Gastroesophageal sphincter (tissue), 4 donors: ENCODE measurements around the gene OST4. TPM values are rescaled to one million over a fixed set of nuclear protein-coding genes. Genes with fewer than 3 reads are reported as not detected.

Experiments used
- ATAC-seq: fragments of 150-250 bp; one replicate; pipeline ENCODE4 v1.9.1; 2016; ENCODE audit warnings: mild to moderate bottlenecking, moderate library complexity
- H3K27ac ChIP-seq, 4 donors: fragments of 200-600 bp; sonication (generic) in 3 of 4; 1 replicate in 3 of 4; 2 replicates in 1 of 4; pipeline ENCODE4 v1.5.1; 2016 to 2019
- H3K27me3 ChIP-seq: fragments of 200-600 bp; sonication (generic); one replicate; pipeline ENCODE4 v1.5.1; 2019
- H3K36me3 ChIP-seq, 2 donors: fragments of 200-600 bp; sonication (generic); one replicate each; pipeline ENCODE4 v1.5.1; 2019; ENCODE audit warnings: control low read depth in 1 of 2
- H3K4me1 ChIP-seq, 3 donors: fragments of 200-600 bp; sonication (generic); 1 replicate in 2 of 3; 2 replicates in 1 of 3; pipeline ENCODE4 v1.5.1; 2016 to 2019; ENCODE audit warnings: control low read depth in 2 of 3
- H3K4me3 ChIP-seq, 2 donors: fragments of 200-600 bp; sonication (generic); one replicate each; pipeline ENCODE4 v1.5.1; 2019; ENCODE audit warnings: mild to moderate bottlenecking in 1 of 2, moderate library complexity in 1 of 2
- H3K9me3 ChIP-seq, 3 donors: fragments of 200-600 bp; sonication (generic); one replicate each; pipeline ENCODE4 v1.5.1; 2017 to 2019; ENCODE audit warnings: control low read depth in 2 of 3
- CTCF ChIP-seq, 4 experiments: fragments of 200-600 bp in 2 of 4; fragments of 450-650 bp in 2 of 4; sonication (generic) in 1 of 4; IDR thresholded peaks; one replicate each; pipeline ENCODE4 v1.5.1; 2017 to 2019; ENCODE audit warnings: antibody characterized with exemption in 4 of 4, mild to moderate bottlenecking in 2 of 4, moderate library complexity in 2 of 4
- EP300 ChIP-seq: sonication (generic); formaldehyde crosslinking; IDR thresholded peaks from one replicate; pipeline ENCODE4 v1.6.1; 2017; ENCODE audit warnings: antibody characterized with exemption, mild to moderate bottlenecking
- POLR2A ChIP-seq, 2 donors: fragments of 450-650 bp; IDR thresholded peaks; one replicate each; pipeline ENCODE4 v1.6.1; 2017; ENCODE audit warnings: antibody characterized with exemption in 2 of 2, mild to moderate bottlenecking in 2 of 2, moderate library complexity in 1 of 2
- POLR2AphosphoS5 ChIP-seq: sonication (generic); formaldehyde crosslinking; IDR thresholded peaks from one replicate; pipeline ENCODE4 v1.6.1; 2017; ENCODE audit warnings: antibody characterized with exemption
- WGBS, 2 donors: methylation state at CpG; one replicate each; pipeline ENCODE4 v1.1.5; 2018; ENCODE audit warnings: low coverage in 1 of 2; 5-methylcytosine and 5-hydroxymethylcytosine counted together
- total RNA-seq, 4 donors: library from RNA; depleted of rRNA; stranded (reverse); fragments of >200 nt; gene quantifications; one replicate each; pipeline ENCODE4 v1.1.0, GENCODE V29; 2016

Gene OST4
- total RNA-seq, 4 donors from 2014 or later = 201 to 353 (median 221) TPM

- H3K27me3 ChIP-seq = no peaks in the 10 kb centered on the region
- no peak for ATAC-seq
- no peak overlapping the region for H3K27ac ChIP-seq
- no peak overlapping the region for H3K4me3 ChIP-seq
- WGBS, 2 donors = 62 to 85% methylated on average over 7 to 14 of the region's 25 CpGs
- TF ChIP-seq POLR2AphosphoS5 = no peak
- TF ChIP-seq EP300 = no peak
- no peak for TF ChIP-seq CTCF (IDR thresholded peaks at IDR 0.05)
- no peak for TF ChIP-seq POLR2A (IDR thresholded peaks at IDR 0.05)
- peaks cover 0 to 31% (median 10%) of the 10 kb centered on the region in 3 donors for H3K4me1 ChIP-seq
- no peaks in the 10 kb centered on the region for H3K9me3 ChIP-seq
- peaks cover 0 to 15% of the 10 kb centered on the region in 2 donors for H3K36me3 ChIP-seq
Observed at GRCh38 chr2:27091746-27092695, 20.6 kb upstream of the OST4 start.

- TF ChIP-seq CTCF (IDR thresholded peaks at IDR 0.05) (no peak), POLR2AphosphoS5 (no peak), POLR2A (IDR thresholded peaks at IDR 0.05) (no peak), EP300 (no peak)
- no peak for ATAC-seq
- H3K27me3 ChIP-seq = no peaks in the 10 kb centered on the region
- peaks cover 4 to 42% (median 11%) of the 10 kb centered on the region in 3 donors for H3K4me1 ChIP-seq
- peaks cover 0 to 8% of the 10 kb centered on the region in 2 donors for H3K36me3 ChIP-seq
- no peak overlapping the region for H3K4me3 ChIP-seq
- no peaks in the 10 kb centered on the region for H3K9me3 ChIP-seq
- 89 to 92% methylated on average over 3 to 11 of the region's 14 CpGs for WGBS, 2 donors
- H3K27ac ChIP-seq = no peak overlapping the region
Observed at GRCh38 chr2:27089111-27089954, 17.9 kb upstream of the OST4 start.

GRCh38 chr2:27088634-27089033, 17.2 kb upstream of the OST4 start:
- Histone ChIP-seq H3K36me3 (peaks cover 0 to 8% of the 10 kb centered on the region in 2 donors), H3K27me3 (no peaks in the 10 kb centered on the region), H3K27ac (no peak overlapping the region), H3K4me3 (no peak overlapping the region), H3K9me3 (no peaks in the 10 kb centered on the region), H3K4me1 (peaks cover 4 to 49% (median 11%) of the 10 kb centered on the region in 3 donors)
- TF ChIP-seq EP300 = no peak
- no peak for TF ChIP-seq POLR2AphosphoS5
- TF ChIP-seq CTCF (IDR thresholded peaks at IDR 0.05) = no peak
- no peak for TF ChIP-seq POLR2A (IDR thresholded peaks at IDR 0.05)
- ATAC-seq = no peak
- WGBS, 2 donors = 62% methylated on average over 2 of the region's 6 CpGs; no CpG with 5 or more reads in 1 of the 2 donors

- no peaks in the 10 kb centered on the region for H3K9me3 ChIP-seq
- no peak for TF ChIP-seq POLR2AphosphoS5
- no peak for TF ChIP-seq CTCF (IDR thresholded peaks at IDR 0.05)
- no peak for TF ChIP-seq POLR2A (IDR thresholded peaks at IDR 0.05)
- TF ChIP-seq EP300 = no peak
- peaks cover 0 to 12% of the 10 kb centered on the region in 2 donors for H3K36me3 ChIP-seq
- ATAC-seq = no peak
- H3K27me3 ChIP-seq = no peaks in the 10 kb centered on the region
- H3K4me3 ChIP-seq = no peak overlapping the region
- WGBS, 2 donors = 68 to 82% methylated on average over 3 of the region's 5 CpGs
- H3K27ac ChIP-seq = no peak overlapping the region
- peaks cover 4 to 56% (median 11%) of the 10 kb centered on the region in 3 donors for H3K4me1 ChIP-seq
Observed at GRCh38 chr2:27087823-27088410, 16.5 kb upstream of the OST4 start.
